CD4-positive, alpha-beta T cell (primary cell): ENCODE measurements around the gene WT1. TPM values are rescaled to one million over a fixed set of nuclear protein-coding genes. Genes with fewer than 3 reads are reported as not detected.

Experiments used
- ATAC-seq: fragments of 200-7000 bp; cut with Tn5 transposase; one replicate; pipeline ENCODE4 v1.10.0; 2022; ENCODE audit warnings: mild to moderate bottlenecking; ENCODE audit not compliant: poor library complexity
- CTCF ChIA-PET: fragments of 350-600 bp; sonication (Branson Sonifier 250); formaldehyde crosslinking; loops from one replicate; lab custom pipeline; 2021; ENCODE audit warnings: antibody characterized with exemption, inconsistent platforms; lab: Charles Lee
- POLR2A ChIA-PET: fragments of 350-600 bp; sonication (Branson Sonifier 250); formaldehyde crosslinking; loops from one replicate; lab custom pipeline; 2021; ENCODE audit warnings: antibody characterized with exemption, inconsistent platforms; lab: Charles Lee
- DNase-seq, 14 experiments: peaks; one replicate each; pipeline ENCODE4 v3.0.0-alpha.2; 2013 to 2020; ENCODE audit warnings: mixed read lengths in 2 of 14
- H3K27ac ChIP-seq, 2 donors: one replicate each; pipeline versions ENCODE4 v1.5.1 to v1.7.0; 2013; ENCODE audit warnings: low read length in 2 of 2, low read depth in 1 of 2, mild to moderate bottlenecking in 1 of 2
- H3K27me3 ChIP-seq, 2 experiments: 1 replicate in 1 of 2; 2 replicates in 1 of 2; pipeline versions ENCODE4 v1.6.1 to v1.7.0; 2013; ENCODE audit warnings: low read length in 2 of 2, control low read depth in 1 of 2, mild to moderate bottlenecking in 1 of 2, moderate library complexity in 1 of 2; ENCODE audit not compliant: insufficient read depth in 2 of 2, control insufficient read depth in 1 of 2
- H3K36me3 ChIP-seq: one replicate; pipeline ENCODE4 v1.6.1; 2013; ENCODE audit warnings: low read length, control low read depth; ENCODE audit not compliant: insufficient read depth
- H3K4me1 ChIP-seq: one replicate; pipeline ENCODE4 v1.6.1; 2013; ENCODE audit warnings: low read length, control low read depth; ENCODE audit not compliant: insufficient read depth
- H3K4me3 ChIP-seq: one replicate; pipeline ENCODE4 v1.5.1; 2013; ENCODE audit warnings: mild to moderate bottlenecking, low read length, moderate library complexity
- H3K9me3 ChIP-seq, 2 experiments: 1 replicate in 1 of 2; 2 replicates in 1 of 2; pipeline versions ENCODE4 v1.6.1 to v1.7.0; 2013; ENCODE audit warnings: low read length in 2 of 2, mild to moderate bottlenecking in 2 of 2, control low read depth in 1 of 2, moderate library complexity in 1 of 2; ENCODE audit not compliant: control insufficient read depth in 1 of 2, insufficient read depth in 1 of 2
- H3K27ac Mint-ChIP-seq: one replicate; pipeline ENCODE4 v1.8.0; 2020; ENCODE audit warnings: mixed read lengths
- H3K27me3 Mint-ChIP-seq: one replicate; pipeline ENCODE4 v1.8.0; 2021; ENCODE audit warnings: mixed read lengths
- H3K36me3 Mint-ChIP-seq: one replicate; pipeline ENCODE4 v1.8.0; 2021; ENCODE audit warnings: low read depth, mixed read lengths
- H3K4me1 Mint-ChIP-seq: one replicate; pipeline ENCODE4 v1.8.0; 2021; ENCODE audit warnings: low read depth, mixed read lengths
- H3K4me3 Mint-ChIP-seq: one replicate; pipeline ENCODE4 v1.8.0; 2020; ENCODE audit warnings: mild to moderate bottlenecking, mixed read lengths
- H3K9me3 Mint-ChIP-seq: one replicate; pipeline ENCODE4 v1.8.0; 2020; ENCODE audit warnings: mixed read lengths
- CTCF ChIP-seq: fragments of 200-600 bp; IDR thresholded peaks from one replicate; pipeline ENCODE4 v1.8.0; 2022; ENCODE audit warnings: antibody characterized with exemption, mild to moderate bottlenecking
- intact Hi-C, 2 experiments: fragments of 100-400 bp; cut with DNase I in 1 of 2; cut with micrococcal nuclease in 1 of 2; formaldehyde crosslinking; loops; one replicate each; pipeline versions ENCODE4 v1.15.1 to v1.9.0; 2023 to 2025; cut with DNase I, micrococcal nuclease
- total RNA-seq, 174 experiments: library from RNA in 2 of 174; stranded (reverse) in 2 of 174; gene quantifications; one replicate each; pipeline ENCODE4 v1.2.3 and lab custom pipeline; 2021 to 2026

The WT1 gene
- total RNA-seq, 2 experiments from 2014 or later = not detected

- Histone ChIP-seq H3K4me1 (peaks cover 9% of the 10 kb centered on the region), H3K27me3 (peaks cover 0 to 12% of the 10 kb centered on the region in 2 experiments), H3K36me3 (no peaks in the 10 kb centered on the region), H3K9me3 (no peaks in the 10 kb centered on the region), H3K4me3 (no peak overlapping the region), H3K27ac (no peak overlapping the region)
- no peak overlapping the region for H3K27ac Mint-ChIP-seq
- no peaks in the 10 kb centered on the region for H3K9me3 Mint-ChIP-seq
- H3K4me1 Mint-ChIP-seq = peaks cover 4% of the 10 kb centered on the region
- peaks cover 23% of the 10 kb centered on the region for H3K27me3 Mint-ChIP-seq
- ChIA-PET CTCF (no interaction called here), POLR2A (no interaction called here)
- ATAC-seq (no peak), DNase-seq (no peak)
- intact Hi-C loops = no loop called here
- TF ChIP-seq CTCF = no peak
- no peaks in the 10 kb centered on the region for H3K36me3 Mint-ChIP-seq
- no peak overlapping the region for H3K4me3 Mint-ChIP-seq
Measured at GRCh38 chr11:32348502-32348901, 86.8 kb downstream of the WT1 start.

- CTCF ChIA-PET = no interaction called here
- H3K27me3 Mint-ChIP-seq = peaks cover 18% of the 10 kb centered on the region
- no peak for TF ChIP-seq CTCF
- no peaks in the 10 kb centered on the region for H3K9me3 Mint-ChIP-seq
- no peak for ATAC-seq
- no peaks in the 10 kb centered on the region for H3K36me3 Mint-ChIP-seq
- Histone ChIP-seq H3K9me3 (no peaks in the 10 kb centered on the region), H3K4me1 (peaks cover 9% of the 10 kb centered on the region), H3K36me3 (no peaks in the 10 kb centered on the region), H3K27ac (no peak overlapping the region), H3K27me3 (peaks cover 0 to 12% of the 10 kb centered on the region in 2 experiments), H3K4me3 (no peak overlapping the region)
- intact Hi-C loops = no loop called here
- POLR2A ChIA-PET = no interaction called here
- H3K27ac Mint-ChIP-seq = no peak overlapping the region
- no peak for DNase-seq
- no peak overlapping the region for H3K4me3 Mint-ChIP-seq
- peaks cover 10% of the 10 kb centered on the region for H3K4me1 Mint-ChIP-seq
Measured at GRCh38 chr11:32344946-32345345, 90.4 kb downstream of the WT1 start.

- no peak overlapping the region for H3K27ac Mint-ChIP-seq
- TF ChIP-seq CTCF = no peak
- intact Hi-C loops = no loop called here
- Histone ChIP-seq H3K4me3 (no peak overlapping the region), H3K9me3 (no peaks in the 10 kb centered on the region), H3K27me3 (peaks cover 0 to 9% of the 10 kb centered on the region in 2 experiments), H3K36me3 (no peaks in the 10 kb centered on the region), H3K4me1 (peaks cover 9% of the 10 kb centered on the region), H3K27ac (no peak overlapping the region)
- no peak overlapping the region for H3K4me3 Mint-ChIP-seq
- H3K27me3 Mint-ChIP-seq = peaks cover 15% of the 10 kb centered on the region
- DNase-seq (peak in 3 of 14 experiments; percentile 8 to 38 (median 20)), ATAC-seq (no peak)
- H3K36me3 Mint-ChIP-seq = no peaks in the 10 kb centered on the region
- no peaks in the 10 kb centered on the region for H3K9me3 Mint-ChIP-seq
- CTCF ChIA-PET = no interaction called here
- POLR2A ChIA-PET = no interaction called here
- peaks cover 10% of the 10 kb centered on the region for H3K4me1 Mint-ChIP-seq
Measured at GRCh38 chr11:32343325-32344008, 91.9 kb downstream of the WT1 start.
